GM18511 (cell line): ENCODE results near the gene SFTPB.

Experiments used
- ATAC-seq: cut with Tn5 transposase; IDR thresholded peaks from one replicate; pipeline ENCODE4 v1.9.1; 2021; ENCODE audit warnings: mild to moderate bottlenecking, moderate library complexity; ENCODE audit not compliant: unreplicated experiment

The SFTPB gene

DNA sequence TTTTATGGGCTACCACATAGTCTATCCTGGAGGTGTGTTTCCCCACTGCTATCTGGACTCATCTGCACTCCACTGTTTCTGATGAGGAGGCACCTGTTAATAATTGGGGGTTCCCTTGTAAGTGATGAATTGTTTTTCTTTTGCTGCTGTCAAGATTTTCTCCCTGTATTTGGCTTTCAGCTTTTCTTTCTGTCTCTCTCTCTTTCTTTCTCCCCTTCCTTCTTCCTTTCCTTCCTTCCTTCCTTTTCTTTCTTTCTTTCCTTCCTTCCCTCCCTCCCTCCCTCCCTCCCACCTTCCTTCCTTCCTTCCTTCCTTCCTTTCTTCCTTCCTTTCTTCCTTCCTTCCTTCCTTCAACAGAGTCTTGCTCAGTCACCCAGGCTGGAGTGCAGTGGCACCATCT, 35.3 kb upstream of the SFTPB start:
- ATAC-seq, result no peak

DNA sequence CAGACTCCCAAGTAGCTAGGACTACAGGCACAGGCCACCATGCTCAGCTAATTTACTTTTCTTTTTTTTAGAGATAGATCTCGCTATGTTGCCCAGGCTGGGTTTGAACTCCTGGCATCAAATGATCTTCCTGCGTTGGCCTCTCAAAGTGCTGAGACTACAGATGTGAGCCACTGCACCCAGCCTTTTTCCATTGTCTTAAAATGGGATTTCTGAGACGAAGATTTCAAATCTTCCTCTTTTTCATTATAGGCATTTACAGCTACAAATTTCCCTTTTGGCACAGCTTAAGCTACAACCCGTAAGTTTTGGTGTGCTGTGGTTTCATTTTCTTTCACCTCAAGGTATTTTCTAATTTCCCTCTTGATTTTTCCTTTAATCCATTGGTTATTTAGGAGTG, 34.8 kb upstream of the SFTPB start:
- ATAC-seq, result no peak

DNA sequence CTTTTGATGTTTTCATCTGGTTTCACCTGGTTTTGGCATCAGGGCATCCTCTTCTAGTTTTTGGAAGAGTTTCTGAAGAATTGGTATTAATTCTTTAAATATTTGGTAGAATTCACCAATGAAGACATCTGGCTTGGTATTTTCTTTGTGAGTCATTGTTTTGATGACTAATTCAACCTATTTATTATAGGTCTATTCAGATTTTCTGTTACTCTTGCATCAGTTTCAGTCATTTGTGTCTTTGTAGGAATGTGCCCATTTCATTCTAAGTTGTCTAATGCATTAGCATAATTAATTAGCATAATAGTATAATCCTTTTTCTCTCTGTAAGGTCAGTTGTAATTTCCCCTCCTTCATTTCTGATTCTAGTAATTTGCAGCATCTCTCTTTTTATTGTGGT, 34.2 kb upstream of the SFTPB start:
- ATAC-seq, result no peak

DNA sequence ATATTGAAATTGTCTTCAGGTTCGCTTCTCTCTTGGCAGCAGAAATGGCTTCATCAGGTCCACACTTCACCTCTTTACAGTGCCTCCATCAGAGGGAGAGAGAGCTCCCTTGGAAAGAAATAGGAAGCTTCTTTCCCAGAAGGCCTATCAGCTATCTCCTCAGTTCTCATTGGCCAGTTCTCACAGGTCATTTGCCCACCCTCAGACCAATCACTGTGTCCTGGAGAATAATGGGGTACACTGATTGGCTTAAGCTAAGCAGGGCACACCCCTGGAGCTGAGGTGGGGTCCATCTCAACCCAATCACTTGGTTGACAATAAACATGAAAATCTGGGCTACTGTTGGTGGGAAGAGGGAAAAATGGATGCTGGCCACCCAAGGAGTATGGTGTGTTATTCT, 31.3 kb upstream of the SFTPB start:
- no peak for ATAC-seq

DNA sequence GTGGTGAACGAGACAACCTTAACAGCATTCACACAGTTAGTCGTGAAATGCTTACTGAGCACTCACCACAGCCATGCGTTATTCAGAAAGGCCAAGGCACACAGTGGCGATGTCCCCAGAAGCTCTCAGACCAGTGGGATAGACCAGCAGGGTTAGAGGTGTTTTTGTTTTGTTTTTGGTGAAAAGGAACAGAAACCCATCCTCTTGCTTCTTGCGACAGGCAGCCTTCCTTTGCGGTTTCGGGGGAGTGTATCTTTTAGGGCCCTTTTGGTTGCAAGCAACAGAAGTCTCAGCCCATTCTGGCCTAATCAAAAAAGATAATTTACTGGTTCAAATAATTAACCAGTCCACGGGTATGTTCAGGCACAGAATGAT, 30.9 kb upstream of the SFTPB start:
- no peak for ATAC-seq

DNA sequence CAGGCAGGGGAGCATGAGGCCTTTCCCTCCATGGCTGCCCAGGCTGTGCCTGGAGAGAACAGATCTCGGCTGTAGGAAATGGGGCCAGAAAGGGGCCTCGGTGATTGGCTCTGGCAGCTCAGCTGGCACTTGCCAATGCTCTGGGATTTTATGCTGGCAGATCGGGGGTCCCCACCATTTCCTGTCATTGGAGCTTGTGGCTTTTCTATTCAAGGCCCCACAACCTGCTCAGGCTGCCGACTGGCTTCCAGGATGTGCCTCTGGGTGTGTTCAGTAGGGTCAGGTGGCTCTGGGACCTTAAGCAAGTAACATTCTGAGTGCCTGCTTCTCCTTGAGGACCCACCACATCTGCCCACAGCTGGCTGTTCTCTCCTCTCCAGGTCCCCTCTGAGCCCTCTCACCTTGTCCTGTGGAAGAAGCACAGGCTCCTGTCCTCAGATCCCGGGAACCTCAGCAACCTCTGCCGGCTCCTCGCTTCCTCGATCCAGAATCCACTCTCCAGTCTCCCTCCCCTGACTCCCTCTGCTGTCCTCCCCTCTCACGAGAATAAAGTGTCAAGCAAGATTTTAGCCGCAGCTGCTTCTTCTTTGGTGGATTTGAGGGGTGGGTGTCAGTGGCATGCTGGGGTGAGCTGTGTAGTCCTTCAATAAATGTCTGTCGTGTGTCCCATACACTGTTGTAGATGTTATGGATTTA, 30.3 kb upstream of the SFTPB start:
- no peak for ATAC-seq

DNA sequence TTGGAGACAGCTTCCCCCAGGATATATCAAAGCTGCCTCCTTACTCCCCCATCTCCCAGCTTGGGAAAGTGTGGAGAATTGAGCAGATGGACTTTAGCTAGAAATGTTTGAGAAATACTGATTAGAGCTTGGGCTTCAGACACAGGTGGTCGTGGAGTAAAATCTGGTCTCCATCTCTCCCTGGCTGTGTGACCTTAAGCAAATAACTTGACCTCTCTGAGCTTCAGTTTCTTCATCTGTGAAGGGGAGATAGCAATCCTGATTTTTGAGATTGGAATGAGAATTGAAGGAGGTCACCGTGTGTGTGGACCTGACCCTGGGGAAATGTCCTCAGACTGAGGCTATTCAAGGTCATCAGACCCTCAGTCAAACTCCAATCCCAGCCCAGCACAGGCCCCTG, 29.7 kb upstream of the SFTPB start:
- no peak for ATAC-seq

DNA sequence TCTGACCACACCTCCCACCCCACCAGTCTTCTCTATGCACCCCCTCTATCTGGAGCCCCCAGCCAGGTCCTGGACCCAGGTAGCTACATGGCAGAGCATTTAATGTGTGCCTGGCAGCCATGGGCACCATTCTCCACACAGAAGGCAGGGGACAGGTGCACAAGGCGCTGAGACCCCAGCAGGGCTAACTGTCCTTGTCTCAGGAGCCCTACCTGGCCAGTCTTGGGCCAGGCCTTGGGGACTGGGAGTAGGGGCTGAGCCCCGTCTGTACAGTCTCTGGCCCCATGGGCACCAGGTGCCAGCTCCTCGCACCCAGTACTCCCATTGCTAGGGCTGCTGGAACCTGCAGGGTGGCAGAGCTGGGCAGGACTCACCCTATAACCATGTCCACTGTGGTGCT, 29.1 kb upstream of the SFTPB start:
- no peak for ATAC-seq

DNA sequence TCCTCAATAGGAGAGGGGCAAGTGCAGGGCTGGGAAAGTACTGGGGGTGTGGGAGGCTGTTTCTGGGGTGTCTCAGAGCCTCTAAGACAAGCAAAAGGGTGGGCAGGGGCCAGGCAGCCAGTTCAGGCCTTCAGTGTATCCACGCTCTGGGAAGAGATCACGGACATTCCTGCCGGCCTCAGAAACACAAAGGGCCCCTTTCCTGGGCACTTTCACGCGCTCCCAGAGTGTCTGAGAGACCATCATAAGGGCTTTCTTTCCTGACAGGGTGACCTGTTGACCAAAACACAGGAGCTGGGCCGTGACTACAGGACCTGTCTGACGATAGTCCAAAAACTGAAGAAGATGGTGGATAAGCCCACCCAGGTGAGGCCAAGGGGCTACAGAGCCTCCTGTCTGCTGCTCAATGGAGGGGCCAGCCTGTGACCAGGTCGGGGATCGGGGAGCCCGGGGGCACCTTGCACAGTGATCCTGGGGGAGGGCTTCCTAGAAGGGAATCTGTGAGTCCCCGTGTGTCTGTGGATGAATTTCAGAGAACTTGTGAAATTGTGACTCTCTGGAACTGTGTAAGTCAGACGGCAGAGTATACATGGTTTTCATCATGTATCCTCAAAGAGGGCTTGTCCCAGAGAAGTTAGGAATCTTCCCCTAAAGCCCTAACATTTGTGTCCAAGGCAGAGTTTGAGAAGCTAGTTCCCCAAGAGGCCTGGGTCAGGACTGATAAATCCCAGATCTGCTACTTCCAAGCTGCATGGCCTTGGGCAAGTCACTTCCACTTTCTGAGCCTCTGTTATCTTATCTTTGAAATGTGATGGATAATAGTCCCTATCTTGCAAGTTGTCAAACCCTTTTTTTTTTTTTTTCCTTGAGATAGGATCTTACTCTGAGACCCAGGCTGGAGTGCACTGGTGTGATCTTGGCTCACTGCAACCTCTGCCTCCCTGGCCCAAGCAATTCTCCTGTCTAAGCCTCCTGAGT, 28.0 kb upstream of the SFTPB start:
- no peak for ATAC-seq

DNA sequence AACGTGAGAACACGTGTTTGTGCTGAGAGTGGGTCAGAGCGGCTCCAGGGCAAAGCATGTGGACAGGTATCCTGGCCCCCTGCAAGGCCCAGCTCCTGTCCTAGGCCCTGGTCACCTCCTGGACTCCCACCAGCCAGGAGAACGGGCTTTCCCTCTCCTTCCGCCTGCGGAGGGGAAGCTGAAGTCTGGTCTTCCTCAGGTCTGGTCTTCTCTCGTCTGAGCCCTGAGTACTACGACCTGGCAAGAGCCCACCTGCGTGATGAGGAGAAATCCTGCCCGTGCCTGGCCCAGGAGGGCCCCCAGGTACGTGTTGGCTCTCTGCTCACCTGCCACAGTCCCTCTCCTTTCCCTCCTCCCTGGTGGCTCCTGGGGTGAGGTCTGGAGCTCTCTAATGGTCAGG, 27.1 kb upstream of the SFTPB start:
- ATAC-seq, result no peak

DNA sequence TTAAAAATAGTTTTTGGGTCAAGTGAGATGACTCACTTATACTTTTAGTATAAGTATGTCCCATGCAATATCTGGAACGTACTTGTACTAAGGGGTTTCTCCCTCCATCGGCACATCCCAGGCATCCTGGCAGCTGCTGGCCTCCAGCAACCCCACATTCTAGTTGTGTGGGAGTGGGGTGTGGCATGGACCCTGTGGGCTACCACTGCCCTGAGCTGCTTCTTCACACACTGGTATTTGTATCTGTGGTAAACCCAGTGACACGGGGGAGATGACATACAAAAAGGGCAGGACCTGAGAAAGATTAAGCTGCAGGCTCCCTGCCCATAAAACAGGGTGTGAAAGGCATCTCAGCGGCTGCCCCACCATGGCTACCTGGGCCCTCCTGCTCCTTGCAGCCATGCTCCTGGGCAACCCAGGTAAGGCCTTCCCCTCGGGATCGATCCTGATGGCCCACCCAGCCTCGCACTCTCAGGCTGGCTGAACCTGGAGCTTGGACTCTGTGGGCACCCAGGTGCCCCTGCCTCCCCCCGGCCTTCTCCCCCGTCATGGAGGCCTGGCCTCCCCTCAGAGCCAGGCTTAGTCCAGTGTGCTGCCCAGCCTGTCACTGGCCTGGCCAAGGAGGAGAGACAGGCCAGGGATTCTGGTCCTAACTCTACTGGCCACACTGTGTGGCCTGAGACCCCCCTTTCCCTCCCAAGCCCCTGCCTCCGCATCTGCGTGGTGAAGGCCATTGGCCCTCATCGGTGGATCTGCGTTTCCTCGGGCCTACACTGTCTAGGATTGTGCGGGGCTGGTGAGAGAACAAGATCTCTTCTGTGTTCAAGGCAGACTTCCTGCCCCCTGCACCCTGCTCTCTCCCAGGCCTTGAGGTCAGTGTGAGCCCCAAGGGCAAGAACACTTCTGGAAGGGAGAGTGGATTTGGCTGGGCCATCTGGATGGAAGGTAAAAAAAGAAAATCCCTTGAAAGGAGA, 26.3 kb upstream of the SFTPB start, which contains the start of gene GNLY:
Gene GNLY, plus strand, starts transcription at position 307 of the 974 bp plus-strand sequence. Its CDS starts 61 bp downstream, at position 368.
- no peak for ATAC-seq

DNA sequence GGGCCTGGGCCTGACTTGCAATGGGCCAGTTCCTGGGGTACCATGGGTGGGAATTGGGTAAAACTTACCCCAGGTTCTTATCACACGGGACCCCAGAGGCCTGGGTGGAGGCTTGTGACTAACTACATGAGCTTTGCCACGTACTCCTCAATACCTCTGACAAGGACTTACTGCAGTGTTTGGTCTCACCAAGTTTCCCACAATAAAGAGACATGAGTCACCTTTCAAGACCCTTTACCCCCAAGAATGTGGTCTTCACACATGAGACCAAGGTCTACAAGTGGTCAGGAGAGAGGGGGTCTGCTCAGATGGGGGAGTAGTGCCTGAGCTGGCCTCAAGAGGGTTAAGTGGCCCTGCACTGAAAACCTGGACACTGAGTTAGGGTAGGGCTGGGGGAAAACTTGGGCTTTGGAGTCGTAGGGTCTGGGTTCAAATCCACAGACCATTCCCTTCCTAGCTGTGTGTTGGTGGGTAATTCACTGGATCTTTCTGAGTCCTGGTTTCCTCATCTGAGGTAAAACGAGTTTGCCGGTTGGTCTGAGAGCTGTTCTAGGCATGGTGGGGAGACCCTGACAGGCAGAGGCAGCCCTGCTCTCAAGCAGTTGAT, 24.1 kb upstream of the SFTPB start:
- no peak for ATAC-seq

DNA sequence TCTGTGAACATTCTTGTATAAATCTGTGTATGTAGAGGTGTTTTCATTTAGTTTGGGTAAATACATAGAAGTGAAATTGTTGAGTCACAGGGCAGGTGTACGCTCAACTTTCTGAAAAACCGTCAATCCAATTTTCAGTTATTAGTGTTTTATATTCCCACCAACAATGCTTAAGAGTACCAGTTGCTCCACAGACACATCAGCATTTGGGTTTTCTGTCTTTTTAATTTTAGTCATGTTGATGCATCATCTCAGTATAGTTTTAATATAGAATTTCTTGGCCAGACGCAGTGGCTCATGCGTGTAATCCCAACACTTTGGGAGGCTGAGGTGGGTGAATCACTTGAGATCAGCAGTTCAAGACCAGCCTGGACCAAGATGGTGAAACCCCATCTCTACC, 22.9 kb upstream of the SFTPB start:
- ATAC-seq, result no peak

DNA sequence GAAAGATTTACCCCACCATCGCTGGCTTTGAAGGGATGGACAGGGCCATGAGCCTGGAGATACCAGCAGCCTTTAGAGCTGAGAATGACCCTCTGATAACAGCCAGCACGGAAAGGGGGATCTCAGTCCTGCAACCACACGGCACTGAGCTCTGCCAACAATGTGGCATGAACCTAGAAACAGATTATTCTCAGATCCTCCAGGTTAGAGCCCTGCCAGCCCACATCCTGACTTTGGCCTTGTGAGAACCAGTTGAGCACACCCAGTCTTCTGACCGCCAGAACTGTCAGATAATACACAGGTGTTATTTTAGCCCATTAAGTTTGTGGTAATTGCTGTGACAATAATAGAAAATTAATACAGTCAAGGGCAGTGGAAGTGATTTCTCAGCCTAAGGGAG, 16.8 kb upstream of the SFTPB start:
- ATAC-seq, result no peak

DNA sequence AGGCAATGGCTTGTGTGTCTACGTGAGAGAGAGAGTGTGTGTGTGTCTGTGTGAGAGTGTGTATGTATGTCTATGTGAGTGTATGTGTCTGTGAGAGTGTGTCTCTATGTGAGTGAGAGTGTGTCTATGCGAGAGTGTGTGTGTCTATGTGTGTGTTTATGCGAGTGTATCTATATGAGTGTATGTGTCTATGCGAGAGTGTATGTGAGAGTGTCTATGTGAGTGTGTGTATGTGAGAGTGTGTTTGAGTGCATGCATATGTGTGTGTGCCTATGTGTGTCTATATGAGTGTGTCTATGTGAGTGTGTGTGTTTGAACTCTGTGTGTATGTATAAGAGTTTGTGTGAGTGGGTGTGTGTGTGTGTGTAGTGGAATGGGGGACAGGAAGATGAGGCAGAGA, 16.4 kb upstream of the SFTPB start:
- ATAC-seq, result no peak

DNA sequence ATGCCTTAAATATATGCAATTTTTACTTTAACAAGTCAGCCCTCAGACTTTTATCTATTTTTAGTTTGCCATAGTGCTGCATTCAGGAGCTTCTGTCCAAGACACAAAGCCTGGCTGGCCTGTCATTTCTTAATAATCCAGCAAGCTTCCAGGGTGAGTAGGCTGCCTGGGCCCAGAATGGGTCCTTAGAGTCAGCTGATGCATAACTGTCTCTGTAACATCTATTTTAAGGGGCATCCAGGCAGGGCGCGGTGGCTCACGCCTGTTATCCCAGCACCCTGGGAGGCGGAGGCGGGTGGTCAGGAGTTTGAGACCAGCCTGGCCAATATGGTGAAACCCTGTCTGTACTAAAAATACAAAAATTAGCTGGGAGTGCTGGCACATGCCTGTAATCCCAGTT, 14.4 kb upstream of the SFTPB start:
- no peak for ATAC-seq

DNA sequence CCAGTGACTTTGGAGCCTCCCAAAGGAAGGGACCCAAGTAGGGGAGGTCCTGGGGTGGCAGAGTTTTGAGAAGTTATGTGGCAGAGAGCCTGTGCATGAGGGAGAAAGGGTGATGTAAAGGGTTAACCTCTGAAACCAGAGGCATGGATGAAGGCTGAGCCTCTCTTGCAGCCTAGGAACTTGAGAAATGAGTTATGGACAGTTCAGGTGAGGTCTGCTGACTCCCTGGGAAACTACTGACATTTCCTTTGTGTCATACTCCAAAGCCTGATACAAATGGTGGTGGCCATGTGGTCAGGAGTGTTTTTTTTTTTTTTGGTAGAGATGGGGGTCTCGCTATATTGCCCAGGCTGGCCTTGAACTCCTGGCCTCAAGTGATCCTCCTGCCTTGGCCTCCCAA, 13.8 kb upstream of the SFTPB start:
- no peak for ATAC-seq

DNA sequence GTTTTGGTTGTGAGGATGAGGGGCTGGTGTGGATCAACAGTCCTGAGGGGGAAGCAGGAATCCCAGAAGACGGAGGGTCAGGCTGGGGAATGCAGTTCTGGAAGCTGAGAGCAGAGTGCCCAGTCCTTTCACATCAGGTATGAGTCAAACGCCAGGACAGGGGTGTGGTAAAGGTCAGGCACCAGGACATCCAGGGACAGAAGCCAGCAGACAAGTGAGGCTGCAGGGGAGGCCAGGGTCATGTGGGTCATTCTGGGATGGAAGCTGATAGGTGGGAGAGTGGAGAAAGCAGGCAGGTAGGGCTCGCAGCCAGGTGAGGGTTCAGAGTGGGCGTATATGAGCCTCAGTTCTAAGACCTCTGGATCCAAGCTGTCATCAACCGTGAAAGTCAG, 13.4 kb upstream of the SFTPB start:
- no peak for ATAC-seq

DNA sequence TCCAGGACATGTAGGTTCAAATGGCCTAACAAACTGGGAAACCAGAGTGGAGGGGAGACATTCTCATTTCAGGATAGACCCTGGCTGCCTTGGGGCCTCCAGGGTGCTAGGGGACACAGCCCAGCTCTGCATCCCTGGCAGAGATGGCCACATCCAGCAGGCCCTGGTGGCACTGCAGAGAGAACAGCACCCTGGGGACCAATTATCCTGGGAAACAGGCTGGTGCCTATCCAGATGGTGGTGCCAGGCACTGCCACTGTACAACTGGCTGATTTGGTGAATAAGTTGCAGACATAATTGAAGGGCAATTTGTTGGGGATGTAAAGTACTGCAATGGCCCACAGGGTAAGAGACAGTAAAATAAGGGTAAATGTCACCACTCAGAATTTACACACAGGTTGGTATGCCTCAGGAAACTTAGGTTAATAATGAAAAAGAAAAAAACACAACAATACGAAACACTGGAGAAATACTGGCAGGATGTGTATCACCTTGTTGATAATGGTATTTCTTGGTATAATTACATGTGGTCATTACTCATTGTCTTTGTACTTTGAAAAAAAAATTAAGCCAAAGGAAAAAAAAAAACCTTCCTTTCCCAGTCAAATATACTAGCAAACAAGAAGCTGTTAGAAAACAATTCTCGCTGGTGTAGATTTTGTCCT, 12.8 kb upstream of the SFTPB start:
- no peak for ATAC-seq
